HepG2 (cell line): Measurements from ENCODE around the gene CADPS2. TPM values are rescaled to one million over a fixed set of nuclear protein-coding genes. Genes with fewer than 3 reads are reported as not detected.

ENCODE experiments used
- ATF5 ChIP-seq: sonication (generic); formaldehyde crosslinking; IDR thresholded peaks from 2 replicates; pipeline ENCODE4 v1.4.0; 2020; ENCODE audit warnings: mild to moderate bottlenecking, low read depth, missing genetic modification reagents
- CAMTA2 ChIP-seq: sonication (generic); formaldehyde crosslinking; IDR thresholded peaks from 2 replicates; pipeline ENCODE4 v1.4.0; 2020; ENCODE audit warnings: mild to moderate bottlenecking, missing genetic modification reagents, borderline replicate concordance
- CEBPG ChIP-seq: IDR thresholded peaks from 2 replicates; pipeline ENCODE4 v1.6.1; 2016
- CHD2 ChIP-seq: IDR thresholded peaks from 2 replicates; pipeline ENCODE4 v1.6.1; 2011; ENCODE audit warnings: low read depth, low read length, improper control_type of control experiment
- FIP1L1 ChIP-seq: fragments of 200-400 bp; formaldehyde crosslinking; IDR thresholded peaks from 2 replicates; pipeline ENCODE4 v1.6.1; 2018; ENCODE audit warnings: low read depth, mild to moderate bottlenecking, low read length, moderate library complexity, borderline replicate concordance; ENCODE audit not compliant: insufficient read depth
- HNRNPLL ChIP-seq: fragments of 200-400 bp; formaldehyde crosslinking; IDR thresholded peaks from 2 replicates; pipeline ENCODE4 v1.6.1; 2017; ENCODE audit warnings: mild to moderate bottlenecking, low read depth, low read length; ENCODE audit not compliant: poor library complexity, severe bottlenecking
- KLF6 ChIP-seq: IDR thresholded peaks from 2 replicates; pipeline ENCODE4 v1.8.0; 2016; ENCODE audit warnings: missing biosample characterization, missing genetic modification reagents
- KMT2B ChIP-seq: IDR thresholded peaks from 2 replicates; pipeline ENCODE4 v1.6.1; 2016; ENCODE audit warnings: missing genetic modification reagents, missing compliant biosample characterization
- MAFF ChIP-seq: IDR thresholded peaks from 2 replicates; pipeline ENCODE4 v1.6.1; 2011; ENCODE audit warnings: low read depth, low read length, improper control_type of control experiment
- MEIS2 ChIP-seq: sonication (generic); formaldehyde crosslinking; IDR thresholded peaks from 2 replicates; pipeline ENCODE4 v1.9.0; 2021; ENCODE audit warnings: mild to moderate bottlenecking, missing genetic modification reagents
- NCOR1 ChIP-seq: fragments of 200-600 bp; sonication (generic); IDR thresholded peaks from 2 replicates; pipeline ENCODE4 v1.7.0; 2017; ENCODE audit warnings: antibody characterized with exemption, low read length, borderline replicate concordance
- RXRB ChIP-seq: IDR thresholded peaks from 2 replicates; pipeline ENCODE4 v1.6.1; 2016; ENCODE audit warnings: borderline replicate concordance, missing genetic modification reagents, missing compliant biosample characterization
- SAP130 ChIP-seq: IDR thresholded peaks from 2 replicates; pipeline ENCODE4 v1.6.1; 2016; ENCODE audit warnings: low read depth
- SIX4 ChIP-seq: sonication (generic); formaldehyde crosslinking; IDR thresholded peaks from 2 replicates; pipeline ENCODE4 v1.4.0; 2020; ENCODE audit warnings: missing genetic modification reagents
- SMARCC2 ChIP-seq: fragments of 450-650 bp; IDR thresholded peaks from 2 replicates; pipeline ENCODE4 v1.6.1; 2017; ENCODE audit warnings: antibody characterized with exemption, mild to moderate bottlenecking
- SRSF1 ChIP-seq: fragments of 200-400 bp; formaldehyde crosslinking; optimal IDR thresholded peaks from 2 replicates; pipeline ENCODE3; 2017; ENCODE audit warnings: mild to moderate bottlenecking, low read depth, low read length, moderate library complexity
- SSRP1 ChIP-seq: IDR thresholded peaks from 2 replicates; pipeline ENCODE4 v1.6.1; 2016; ENCODE audit warnings: control low read depth
- STAT5B ChIP-seq: sonication (generic); formaldehyde crosslinking; IDR thresholded peaks from 2 replicates; pipeline ENCODE4 v1.4.0; 2020; ENCODE audit warnings: missing genetic modification reagents
- TARDBP ChIP-seq: sonication (generic); formaldehyde crosslinking; IDR thresholded peaks from 2 replicates; pipeline ENCODE4 v1.8.0; 2022; ENCODE audit warnings: mild to moderate bottlenecking, missing genetic modification reagents
- ZFP90 ChIP-seq: sonication (generic); formaldehyde crosslinking; IDR thresholded peaks from 2 replicates; pipeline ENCODE4 v1.8.0; 2022; ENCODE audit warnings: missing genetic modification reagents, mild to moderate bottlenecking, inconsistent platforms, borderline replicate concordance
- ZFX ChIP-seq: sonication (generic); formaldehyde crosslinking; IDR thresholded peaks from 2 replicates; pipeline ENCODE4 v1.4.0; 2020; ENCODE audit warnings: mild to moderate bottlenecking, low read depth, missing genetic modification reagents, moderate library complexity
- ZNF24 ChIP-seq: fragments of 450-650 bp; IDR thresholded peaks from 2 replicates; pipeline ENCODE4 v1.6.1; 2017; ENCODE audit warnings: antibody characterized with exemption, mild to moderate bottlenecking
- ZNF281 ChIP-seq: sonication (generic); formaldehyde crosslinking; IDR thresholded peaks from 2 replicates; pipeline ENCODE4 v1.4.0; 2020; ENCODE audit warnings: missing genetic modification reagents, borderline replicate concordance
- ZNF644 ChIP-seq: IDR thresholded peaks from 2 replicates; pipeline ENCODE4 v1.6.1; 2016; ENCODE audit warnings: low read depth
- ZNF704 ChIP-seq: sonication (generic); formaldehyde crosslinking; IDR thresholded peaks from 2 replicates; pipeline ENCODE4 v1.8.1; 2023; ENCODE audit warnings: mild to moderate bottlenecking, inconsistent platforms, moderate library complexity, missing genetic modification reagents, borderline replicate concordance
- ZNF720 ChIP-seq: sonication (generic); formaldehyde crosslinking; IDR thresholded peaks from 2 replicates; pipeline ENCODE4 v1.4.0; 2020; ENCODE audit warnings: missing genetic modification reagents
- polyA plus RNA-seq, 8 experiments: library from polyadenylated mRNA; depleted of rRNA in 3 of 8; stranded (reverse) in 7 of 8; unstranded in 1 of 8; fragments of >200 nt; fragmentation: Illumina TruSeq in 4 of 8; extraction: Trizol in 4 of 8; gene quantifications; 2 replicates each; pipeline versions ENCODE4 v1.2.1 to v1.2.3, GENCODE V29; 2011 to 2016; ENCODE audit warnings: low read depth in 4 of 8, missing spikeins in 1 of 8, mixed read lengths in 1 of 8; ENCODE audit not compliant: insufficient read depth in 1 of 8
- total RNA-seq, 5 experiments: library from RNA; depleted of rRNA; stranded (reverse); fragments of >200 nt; fragmentation: Illumina TruSeq; extraction: Trizol; gene quantifications; 2 replicates each; pipeline ENCODE4 v1.2.3, GENCODE V29; 2016; ENCODE audit warnings: low read depth in 1 of 5

Gene CADPS2
- total and polyA plus RNA-seq, 2 of the 13 experiments (the other 11 are each of a cell fraction or from before 2014, with no cell fraction given): 17.6 to 43.8 TPM

- peak; percentile 87 for TF ChIP-seq ZNF281 (CRISPR knock-in tag)
- TF ChIP-seq KLF6 (CRISPR knock-in tag): no peak
- no peak for TF ChIP-seq ATF5 (CRISPR knock-in tag)
- no peak for TF ChIP-seq STAT5B (CRISPR knock-in tag)
- peak; percentile 51; the same call in 1 of the 2 replicates for TF ChIP-seq TARDBP
- no peak for TF ChIP-seq SIX4 (CRISPR knock-in tag)
- TF ChIP-seq MAFF: no peak
- peak; percentile 85; the same call in 1 of the 2 replicates for TF ChIP-seq ZFP90 (CRISPR knock-in tag)
- peak; percentile 77 for TF ChIP-seq ZNF644 (CRISPR knock-in tag)
- peak; percentile 59; the same call in 1 of the 2 replicates for TF ChIP-seq SAP130
- TF ChIP-seq ZNF24: 0 out of 2 replicates have a peak, but pooled peaks have one; percentile 75
- no peak for TF ChIP-seq ZFX
- peak; percentile 33; the same call in 1 of the 2 replicates for TF ChIP-seq CEBPG (CRISPR knock-in tag)
- TF ChIP-seq MEIS2: no peak
- no peak for TF ChIP-seq SMARCC2
- TF ChIP-seq RXRB: 0 out of 2 replicates have a peak, but pooled peaks have one; percentile 24
- no peak for TF ChIP-seq SSRP1 (CRISPR knock-in tag)
- no peak for TF ChIP-seq SRSF1
- no peak for TF ChIP-seq HNRNPLL
- TF ChIP-seq ZNF720 (CRISPR knock-in tag): no peak
- no peak for TF ChIP-seq CAMTA2 (CRISPR knock-in tag)
- no peak for TF ChIP-seq CHD2
- TF ChIP-seq FIP1L1: no peak
- TF ChIP-seq ZNF704 (CRISPR knock-in tag): no peak
- TF ChIP-seq NCOR1: peak; percentile 67; the same call in 1 of the 2 replicates
- no peak for TF ChIP-seq KMT2B
Observed at GRCh38 chr7:122695816-122696215, 190.4 kb downstream of the CADPS2 start (continued).
